K562 (cell line): Measurements from ENCODE around the gene CLASP1. TPM values are rescaled to one million over a fixed set of nuclear protein-coding genes. Genes with fewer than 3 reads are reported as not detected.

ENCODE experiments used
- ATAC-seq: fragments of 200-7000 bp; cut with Tn5 transposase; 3 replicates; pipeline ENCODE4 v1.9.1; 2020; ENCODE audit warnings: moderate library complexity
- BruUV-seq: library from RNA; stranded (reverse); fragments of 400-500 nt; replicated peaks from 2 replicates; lab custom pipeline; 2021; lab: Mats Ljungman, UMichigan
- CTCF ChIA-PET: fragments of 300-600 bp; formaldehyde crosslinking; extraction: SDS; loops from one replicate; lab custom pipeline; 2021; ENCODE audit warnings: low intra/inter-chr PET ratio; lab: Yijun Ruan, JAX
- POLR2A ChIA-PET: fragments of 300-600, 350-650 bp; sonication (Branson Sonifier 250); formaldehyde crosslinking; extraction: SDS; loops from one replicate; lab custom pipeline; 2021; ENCODE audit warnings: antibody characterized with exemption, inconsistent platforms; lab: Yijun Ruan, JAX
- DNase-seq, 4 experiments: peaks; one replicate each; pipeline versions ENCODE4 v3.0.0 to v3.0.0-alpha.2; 2011 to 2018; ENCODE audit warnings: low spot score in 3 of 4, mixed read lengths in 3 of 4; ENCODE audit errors: extremely low read depth in 1 of 4
- FAIRE-seq: peaks from 2 replicates; lab custom pipeline; 2011; peaks lifted over from hg19 to GRCh38; lab: Jason Lieb, UNC
- H2AFZ ChIP-seq: 2 replicates; pipeline ENCODE4 v1.6.0; 2011; ENCODE audit warnings: low read depth, low read length, control low read depth, inconsistent platforms
- H3K27ac ChIP-seq: fragments of 200-600 bp; 3 replicates; pipeline ENCODE4 v1.8.0; 2011; ENCODE audit warnings: low read depth, mild to moderate bottlenecking, control low read depth, inconsistent platforms, low read length, moderate library complexity, mixed read lengths; ENCODE audit errors: extremely low read depth
- H3K27me3 ChIP-seq, 2 experiments: fragments of 300-600 bp in 1 of 2; 2 replicates in 1 of 2; 3 replicates in 1 of 2; pipeline versions ENCODE4 v1.6.0 to v1.8.0; 2011; ENCODE audit warnings: inconsistent platforms in 2 of 2, low read length in 2 of 2, mild to moderate bottlenecking in 1 of 2, mixed read lengths in 1 of 2, moderate library complexity in 1 of 2; ENCODE audit not compliant: control insufficient read depth in 2 of 2, insufficient read depth in 2 of 2
- H3K36me3 ChIP-seq: fragments of 300-600 bp; 3 replicates; pipeline ENCODE4 v1.8.0; 2011; ENCODE audit warnings: mild to moderate bottlenecking, low read length, inconsistent platforms; ENCODE audit not compliant: control insufficient read depth, insufficient read depth
- H3K4me1 ChIP-seq, 2 experiments: fragments of 200-600 bp in 1 of 2; replicated peaks in 1 of 2; 2 replicates in 1 of 2; 3 replicates in 1 of 2; pipeline versions ENCODE4 v1.5.1 to v1.8.0; 2011; ENCODE audit warnings: inconsistent platforms in 2 of 2, low read length in 2 of 2, mild to moderate bottlenecking in 1 of 2, mixed read lengths in 1 of 2, moderate library complexity in 1 of 2; ENCODE audit not compliant: control insufficient read depth in 2 of 2, insufficient read depth in 2 of 2
- H3K4me2 ChIP-seq: 2 replicates; pipeline ENCODE4 v1.6.1; 2011; ENCODE audit warnings: low read length, control low read depth, inconsistent platforms, mixed read lengths; ENCODE audit not compliant: insufficient read depth
- H3K4me3 ChIP-seq: fragments of 200-600 bp; sonication (generic), shearing (Covaris generic); 2 replicates; pipeline ENCODE4 v1.5.1; 2016; ENCODE audit warnings: control low read depth, inconsistent platforms
- H3K79me2 ChIP-seq: fragments of 200-600 bp; 3 replicates; pipeline ENCODE4 v1.8.0; 2011; ENCODE audit warnings: low read length, inconsistent platforms; ENCODE audit not compliant: control insufficient read depth, insufficient read depth
- H3K9ac ChIP-seq, 2 experiments: 2 replicates each; pipeline versions ENCODE4 v1.6.0 to v1.6.1; 2011; ENCODE audit warnings: low read depth in 2 of 2, low read length in 2 of 2, control low read depth in 1 of 2, inconsistent platforms in 1 of 2, mild to moderate bottlenecking in 1 of 2, mixed read lengths in 1 of 2; ENCODE audit not compliant: insufficient read depth in 1 of 2
- H3K9me1 ChIP-seq: one replicate; pipeline ENCODE4 v1.6.0; 2011; ENCODE audit warnings: inconsistent platforms, mild to moderate bottlenecking, low read length, moderate library complexity; ENCODE audit not compliant: control insufficient read depth, insufficient read depth
- H3K9me3 ChIP-seq: replicated peaks from 2 replicates; pipeline ENCODE4 v1.5.1; 2011; ENCODE audit warnings: low read depth, low read length, inconsistent platforms; ENCODE audit not compliant: control insufficient read depth, insufficient read depth
- H4K20me1 ChIP-seq: replicated peaks from 2 replicates; pipeline ENCODE4 v1.6.1; 2011; ENCODE audit warnings: low read length, inconsistent platforms, mixed read lengths; ENCODE audit not compliant: control insufficient read depth, insufficient read depth
- C11orf30 ChIP-seq: fragments of 450-650 bp; IDR thresholded peaks from 2 replicates; pipeline ENCODE4 v1.6.1; 2016; ENCODE audit warnings: low read depth, mild to moderate bottlenecking
- CSDE1 ChIP-seq, 2 experiments: fragments of 450-650 bp; IDR thresholded peaks; 2 replicates each; pipeline ENCODE4 v1.6.1; 2016; ENCODE audit warnings: mild to moderate bottlenecking in 1 of 2
- MLLT1 ChIP-seq, 2 experiments: fragments of 450-650 bp; IDR thresholded peaks; 2 replicates each; pipeline ENCODE4 v1.6.1; 2016
- RB1 ChIP-seq: fragments of 450-650 bp; IDR thresholded peaks from 2 replicates; pipeline ENCODE4 v1.6.1; 2017; ENCODE audit warnings: low read depth, mild to moderate bottlenecking
- RBBP5 ChIP-seq: fragments of 200-600 bp; sonication (generic); IDR thresholded peaks from 2 replicates; pipeline ENCODE4 v1.6.1; 2012; ENCODE audit warnings: borderline replicate concordance, mild to moderate bottlenecking, low read length, control low read depth, inconsistent platforms; ENCODE audit not compliant: insufficient read depth, poor library complexity, severe bottlenecking
- RCOR1 ChIP-seq, 2 experiments: IDR thresholded peaks; 2 replicates each; pipeline ENCODE4 v1.6.1; 2012; ENCODE audit warnings: low read depth in 2 of 2, low read length in 2 of 2, borderline replicate concordance in 1 of 2, improper control_type of control experiment in 1 of 2
- SAFB2 ChIP-seq: fragments of 200-400 bp; formaldehyde crosslinking; IDR thresholded peaks from 2 replicates; pipeline ENCODE4 v1.6.1; 2018; ENCODE audit warnings: borderline replicate concordance, low read length, low read depth, moderate library complexity; ENCODE audit not compliant: severe bottlenecking
- TAF15 ChIP-seq: fragments of 200-400 bp; formaldehyde crosslinking; IDR thresholded peaks from 2 replicates; pipeline ENCODE4 v1.6.1; 2017; ENCODE audit warnings: mild to moderate bottlenecking, low read depth, low read length, moderate library complexity
- ZFX ChIP-seq: sonication (generic); formaldehyde crosslinking; IDR thresholded peaks from 2 replicates; pipeline ENCODE4 v1.8.0; 2022; ENCODE audit warnings: mild to moderate bottlenecking, missing genetic modification reagents, moderate library complexity
- ZNF175 ChIP-seq: fragments of 200-800 bp; sonication (Bioruptor generic); IDR thresholded peaks from 2 replicates; pipeline ENCODE4 v1.6.1; 2016; ENCODE audit warnings: low read depth, mild to moderate bottlenecking, missing genetic modification characterization, missing compliant biosample characterization
- ZNF217 ChIP-seq: sonication (generic); formaldehyde crosslinking; IDR thresholded peaks from 2 replicates; pipeline ENCODE4 v1.8.0; 2022; ENCODE audit warnings: mild to moderate bottlenecking, missing genetic modification reagents
- ZNF584 ChIP-seq: fragments of 200-800 bp; sonication (Bioruptor generic); IDR thresholded peaks from 2 replicates; pipeline ENCODE4 v1.6.1; 2016; ENCODE audit warnings: low read depth, mild to moderate bottlenecking, missing genetic modification characterization, missing compliant biosample characterization
- WGBS: fragments of 100-300 bp; shearing (Covaris generic); methylation state at CpG from one replicate; pipeline ENCODE4 v1.1.6; 2016; ENCODE audit warnings: low coverage, mixed read lengths; ENCODE audit not compliant: insufficient coverage; ENCODE audit errors: missing lambda C conversion rate; 5-methylcytosine and 5-hydroxymethylcytosine counted together
- in situ Hi-C: fragments of 300-500 bp; cut with MboI; formaldehyde crosslinking; loops from 4 replicates; pipeline ENCODE4 v1.15.0; 2018; ENCODE audit warnings: inconsistent platforms, mixed read lengths
- intact Hi-C: fragments of 100-400 bp; cut with micrococcal nuclease; formaldehyde crosslinking; loops from 2 replicates; pipeline ENCODE4 v1.14.2; 2022
- polyA plus RNA-seq, 8 experiments: library from polyadenylated mRNA; depleted of rRNA in 4 of 8; stranded (reverse) in 5 of 8; unstranded in 3 of 8; fragments of >200 nt; fragmentation: Nextera tagmentation in 2 of 8; fragmentation: Illumina TruSeq in 1 of 8; extraction: Ambion mirVana in 2 of 8; extraction: Trizol in 1 of 8; gene quantifications; 2 replicates each; pipeline versions ENCODE4 v1.2.1 to v1.2.3, GENCODE V29; 2011 to 2014; ENCODE audit warnings: inconsistent platforms in 1 of 8, missing spikeins in 1 of 8
- total RNA-seq, 7 experiments: library from RNA; depleted of rRNA in 6 of 7; stranded (reverse); fragments of >200 nt in 6 of 7; fragmentation: Illumina TruSeq in 2 of 7; extraction: Trizol in 2 of 7; gene quantifications; 2 replicates each; pipeline versions ENCODE4 v1.2.1 to v1.2.3, GENCODE V29; 2011 to 2021; ENCODE audit warnings: low replicate concordance in 1 of 7
- TF ChIP-seq, protein P1 (sequence below): fragments of 200-800 bp; sonication (Bioruptor generic); IDR thresholded peaks from 2 replicates; pipeline ENCODE4 v1.6.1; 2016; ENCODE audit warnings: missing genetic modification characterization, missing compliant biosample characterization
- TF ChIP-seq, protein P2 (sequence below): sonication (generic); formaldehyde crosslinking; IDR thresholded peaks from 2 replicates; pipeline ENCODE4 v1.8.0; 2022; ENCODE audit warnings: mild to moderate bottlenecking, missing genetic modification reagents

The CLASP1 gene
- total and polyA plus RNA-seq, 9 of the 15 experiments (the other 6 are each of a cell fraction or from before 2014, with no cell fraction given), result 1.7 to 40.3 (median 20.7) TPM

- TF ChIP-seq SAFB2 (no peak), C11orf30 (no peak), CSDE1 (IDR thresholded peaks at IDR 0.05) (no peak)
Measured at GRCh38 chr2:121608967-121609366, 40.3 kb downstream of the CLASP1 start (continued).

DNA sequence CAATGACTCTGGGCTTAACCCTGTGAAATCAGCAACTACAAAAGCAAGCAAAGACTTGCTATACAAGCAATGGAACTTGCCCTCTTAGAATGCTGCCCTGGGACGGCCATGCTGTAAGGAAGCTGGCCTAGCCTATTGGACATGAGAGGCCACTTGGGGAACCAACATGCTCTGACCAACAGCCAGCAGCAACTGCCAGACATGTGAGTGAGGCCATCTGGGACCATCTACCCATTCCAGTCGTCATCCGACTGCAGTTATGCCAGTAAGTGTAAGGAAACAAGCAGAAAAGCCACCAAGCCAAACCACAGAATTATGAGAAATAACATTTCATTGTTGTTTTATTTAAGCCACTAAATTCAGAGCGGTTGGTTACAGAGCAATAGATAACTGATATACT is 40.9 kb downstream of the CLASP1 start:
- Histone ChIP-seq H3K9ac (no peak overlapping the region), H3K9me3 (no peaks in the 10 kb centered on the region), H3K4me1 (no peaks in the 10 kb centered on the region; a peak in 1 of 5 replicates), H4K20me1 (no peaks in the 10 kb centered on the region), H3K27ac (no peak overlapping the region), H3K4me3 (no peak overlapping the region), H3K9me1 (no peaks in the 10 kb centered on the region), H3K36me3 (peaks cover 19% of the 10 kb centered on the region; the same call in 2 of the 3 replicates), H2AFZ (no peak overlapping the region), H3K4me2 (no peak overlapping the region), H3K27me3 (no peaks in the 10 kb centered on the region), H3K79me2 (peaks cover 39% of the 10 kb centered on the region)
- intact Hi-C loops, result no loop called here
- ATAC-seq (no peak), DNase-seq (no peak), FAIRE-seq (no peak)
- in situ Hi-C loops, result no loop called here
- ChIA-PET POLR2A (interaction anchor here (0.9 kb wide), 1 partner anchor 9 kb away, joined by 3 read pairs; no protein-coding TSS in a partner anchor), CTCF (no interaction called here)
- no TSS peak for BruUV-seq
- 90% methylated on average over 4 of the region's 4 CpGs for whole genome bisulfite sequencing
- TF ChIP-seq ZNF175 (CRISPR knock-in tag), result no peak
- TF ChIP-seq, protein P1, sequence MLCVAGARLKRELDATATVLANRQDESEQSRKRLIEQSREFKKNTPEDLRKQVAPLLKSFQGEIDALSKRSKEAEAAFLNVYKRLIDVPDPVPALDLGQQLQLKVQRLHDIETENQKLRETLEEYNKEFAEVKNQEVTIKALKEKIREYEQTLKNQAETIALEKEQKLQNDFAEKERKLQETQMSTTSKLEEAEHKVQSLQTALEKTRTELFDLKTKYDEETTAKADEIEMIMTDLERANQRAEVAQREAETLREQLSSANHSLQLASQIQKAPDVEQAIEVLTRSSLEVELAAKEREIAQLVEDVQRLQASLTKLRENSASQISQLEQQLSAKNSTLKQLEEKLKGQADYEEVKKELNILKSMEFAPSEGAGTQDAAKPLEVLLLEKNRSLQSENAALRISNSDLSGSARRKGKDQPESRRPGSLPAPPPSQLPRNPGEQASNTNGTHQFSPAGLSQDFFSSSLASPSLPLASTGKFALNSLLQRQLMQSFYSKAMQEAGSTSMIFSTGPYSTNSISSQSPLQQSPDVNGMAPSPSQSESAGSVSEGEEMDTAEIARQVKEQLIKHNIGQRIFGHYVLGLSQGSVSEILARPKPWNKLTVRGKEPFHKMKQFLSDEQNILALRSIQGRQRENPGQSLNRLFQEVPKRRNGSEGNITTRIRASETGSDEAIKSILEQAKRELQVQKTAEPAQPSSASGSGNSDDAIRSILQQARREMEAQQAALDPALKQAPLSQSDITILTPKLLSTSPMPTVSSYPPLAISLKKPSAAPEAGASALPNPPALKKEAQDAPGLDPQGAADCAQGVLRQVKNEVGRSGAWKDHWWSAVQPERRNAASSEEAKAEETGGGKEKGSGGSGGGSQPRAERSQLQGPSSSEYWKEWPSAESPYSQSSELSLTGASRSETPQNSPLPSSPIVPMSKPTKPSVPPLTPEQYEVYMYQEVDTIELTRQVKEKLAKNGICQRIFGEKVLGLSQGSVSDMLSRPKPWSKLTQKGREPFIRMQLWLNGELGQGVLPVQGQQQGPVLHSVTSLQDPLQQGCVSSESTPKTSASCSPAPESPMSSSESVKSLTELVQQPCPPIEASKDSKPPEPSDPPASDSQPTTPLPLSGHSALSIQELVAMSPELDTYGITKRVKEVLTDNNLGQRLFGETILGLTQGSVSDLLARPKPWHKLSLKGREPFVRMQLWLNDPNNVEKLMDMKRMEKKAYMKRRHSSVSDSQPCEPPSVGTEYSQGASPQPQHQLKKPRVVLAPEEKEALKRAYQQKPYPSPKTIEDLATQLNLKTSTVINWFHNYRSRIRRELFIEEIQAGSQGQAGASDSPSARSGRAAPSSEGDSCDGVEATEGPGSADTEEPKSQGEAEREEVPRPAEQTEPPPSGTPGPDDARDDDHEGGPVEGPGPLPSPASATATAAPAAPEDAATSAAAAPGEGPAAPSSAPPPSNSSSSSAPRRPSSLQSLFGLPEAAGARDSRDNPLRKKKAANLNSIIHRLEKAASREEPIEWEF (CRISPR knock-in tag), result no peak
- no peak for TF ChIP-seq RBBP5
- TF ChIP-seq ZNF584 (CRISPR knock-in tag), result no peak
- no peak for TF ChIP-seq ZNF217 (CRISPR knock-in tag)
- TF ChIP-seq RB1, result no peak
- TF ChIP-seq ZFX (CRISPR knock-in tag), result no peak
- no peak for TF ChIP-seq MLLT1 (IDR thresholded peaks at IDR 0.05)
- TF ChIP-seq TAF15, result no peak
- TF ChIP-seq RCOR1 (IDR thresholded peaks at IDR 0.05; ENCODE audit: borderline replicate concordance in 1 of 2, low read depth in 2 of 2, low read length in 2 of 2), result no peak
- TF ChIP-seq, protein P2, sequence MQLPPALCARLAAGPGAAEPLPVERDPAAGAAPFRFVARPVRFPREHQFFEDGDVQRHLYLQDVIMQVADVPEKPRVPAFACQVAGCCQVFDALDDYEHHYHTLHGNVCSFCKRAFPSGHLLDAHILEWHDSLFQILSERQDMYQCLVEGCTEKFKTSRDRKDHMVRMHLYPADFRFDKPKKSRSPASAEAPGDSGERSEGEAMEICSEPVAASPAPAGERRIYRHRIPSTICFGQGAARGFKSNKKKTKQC (CRISPR knock-in tag), result no peak
